ENCODE data around the gene NCBP2L.

NCBP2L gene

DNA sequence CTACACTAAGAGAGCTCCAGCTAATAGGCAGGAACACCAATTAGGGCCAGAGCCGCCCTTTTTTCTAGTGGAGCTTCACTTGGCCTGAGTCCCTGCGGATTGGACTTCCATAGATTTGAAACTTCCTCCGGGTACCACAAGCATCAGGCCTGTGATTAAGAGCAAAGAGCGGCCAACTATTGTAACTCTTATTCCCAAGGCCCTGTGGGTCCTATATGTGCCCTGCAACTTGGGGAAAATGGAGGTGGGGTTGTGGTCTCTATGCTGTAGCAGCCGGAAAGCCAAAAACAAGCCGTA is at the start of gene NCBP2L:
TSS of gene NCBP2L (plus strand) at position 198 of the 297 bp plus-strand sequence. CDS start 16,488 bp downstream, outside the sequence.
- peaks cover 31% of the 10 kb centered on the region for H3K4me1 Mint-ChIP-seq
- peaks cover 28% of the 10 kb centered on the region for H3K9me3 Mint-ChIP-seq
- DNase-seq: no peak
- TF ChIP-seq, protein P1, sequence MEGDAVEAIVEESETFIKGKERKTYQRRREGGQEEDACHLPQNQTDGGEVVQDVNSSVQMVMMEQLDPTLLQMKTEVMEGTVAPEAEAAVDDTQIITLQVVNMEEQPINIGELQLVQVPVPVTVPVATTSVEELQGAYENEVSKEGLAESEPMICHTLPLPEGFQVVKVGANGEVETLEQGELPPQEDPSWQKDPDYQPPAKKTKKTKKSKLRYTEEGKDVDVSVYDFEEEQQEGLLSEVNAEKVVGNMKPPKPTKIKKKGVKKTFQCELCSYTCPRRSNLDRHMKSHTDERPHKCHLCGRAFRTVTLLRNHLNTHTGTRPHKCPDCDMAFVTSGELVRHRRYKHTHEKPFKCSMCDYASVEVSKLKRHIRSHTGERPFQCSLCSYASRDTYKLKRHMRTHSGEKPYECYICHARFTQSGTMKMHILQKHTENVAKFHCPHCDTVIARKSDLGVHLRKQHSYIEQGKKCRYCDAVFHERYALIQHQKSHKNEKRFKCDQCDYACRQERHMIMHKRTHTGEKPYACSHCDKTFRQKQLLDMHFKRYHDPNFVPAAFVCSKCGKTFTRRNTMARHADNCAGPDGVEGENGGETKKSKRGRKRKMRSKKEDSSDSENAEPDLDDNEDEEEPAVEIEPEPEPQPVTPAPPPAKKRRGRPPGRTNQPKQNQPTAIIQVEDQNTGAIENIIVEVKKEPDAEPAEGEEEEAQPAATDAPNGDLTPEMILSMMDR (IDR thresholded peaks at IDR 0.05): no peak
- H3K27ac Mint-ChIP-seq: no peak within 1 kb of the TSS
- peaks cover 34% of the 10 kb centered on the region for H3K27me3 Mint-ChIP-seq (ENCODE audit: low read depth, poor library complexity)
- H3K4me3 Mint-ChIP-seq: peak within 1 kb of the TSS; percentile 81
- H3K36me3 Mint-ChIP-seq (ENCODE audit: low read depth): no peaks in the 10 kb centered on the region

DNA sequence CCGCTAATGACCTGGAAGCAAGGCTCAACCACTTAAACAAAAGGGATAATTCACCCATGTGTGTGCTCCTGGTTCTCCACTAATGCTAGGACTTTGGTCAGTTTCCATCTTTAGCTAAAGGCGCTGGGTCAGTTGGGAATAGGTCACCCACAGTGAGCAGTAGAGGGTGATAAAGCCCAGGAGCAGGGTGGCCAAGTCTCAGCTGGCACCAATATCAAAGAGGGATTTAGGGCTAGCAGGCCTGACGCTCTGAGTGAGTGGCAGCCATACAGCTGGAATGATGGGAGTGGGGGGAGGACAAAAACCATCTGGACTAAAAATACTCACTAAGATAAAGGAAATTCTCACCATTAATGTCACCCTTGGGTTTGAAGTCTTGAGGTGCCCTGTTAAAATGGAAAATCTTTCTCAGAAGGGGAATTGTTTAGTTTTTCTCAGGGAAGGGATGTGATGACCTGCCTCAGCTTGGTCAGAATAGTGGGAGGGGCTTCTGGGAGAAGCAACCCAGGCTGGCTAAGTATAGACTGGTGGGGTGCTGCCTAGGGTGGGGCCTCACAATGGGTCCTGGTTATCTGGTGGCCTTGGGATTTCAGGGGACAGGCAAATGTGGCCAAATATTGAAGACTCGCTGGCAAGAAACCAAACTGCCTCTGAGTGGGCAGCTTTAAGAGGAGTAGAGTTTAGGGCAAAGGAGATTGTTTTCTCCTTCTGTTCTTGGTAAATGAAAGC is 49.0 kb upstream of the NCBP2L start:
- H3K4me1 Mint-ChIP-seq: peaks cover 86% of the 10 kb centered on the region
- H3K27ac Mint-ChIP-seq: no peak overlapping the region
- DNase-seq: no peak
- H3K4me3 Mint-ChIP-seq: peak overlapping the region; percentile 24
- peaks cover 44% of the 10 kb centered on the region for H3K9me3 Mint-ChIP-seq
- TF ChIP-seq, protein P1 (IDR thresholded peaks at IDR 0.05): no peak
- H3K27me3 Mint-ChIP-seq (ENCODE audit: low read depth, poor library complexity): peaks cover under 1% of the 10 kb centered on the region
- H3K36me3 Mint-ChIP-seq (ENCODE audit: low read depth): no peaks in the 10 kb centered on the region

DNA sequence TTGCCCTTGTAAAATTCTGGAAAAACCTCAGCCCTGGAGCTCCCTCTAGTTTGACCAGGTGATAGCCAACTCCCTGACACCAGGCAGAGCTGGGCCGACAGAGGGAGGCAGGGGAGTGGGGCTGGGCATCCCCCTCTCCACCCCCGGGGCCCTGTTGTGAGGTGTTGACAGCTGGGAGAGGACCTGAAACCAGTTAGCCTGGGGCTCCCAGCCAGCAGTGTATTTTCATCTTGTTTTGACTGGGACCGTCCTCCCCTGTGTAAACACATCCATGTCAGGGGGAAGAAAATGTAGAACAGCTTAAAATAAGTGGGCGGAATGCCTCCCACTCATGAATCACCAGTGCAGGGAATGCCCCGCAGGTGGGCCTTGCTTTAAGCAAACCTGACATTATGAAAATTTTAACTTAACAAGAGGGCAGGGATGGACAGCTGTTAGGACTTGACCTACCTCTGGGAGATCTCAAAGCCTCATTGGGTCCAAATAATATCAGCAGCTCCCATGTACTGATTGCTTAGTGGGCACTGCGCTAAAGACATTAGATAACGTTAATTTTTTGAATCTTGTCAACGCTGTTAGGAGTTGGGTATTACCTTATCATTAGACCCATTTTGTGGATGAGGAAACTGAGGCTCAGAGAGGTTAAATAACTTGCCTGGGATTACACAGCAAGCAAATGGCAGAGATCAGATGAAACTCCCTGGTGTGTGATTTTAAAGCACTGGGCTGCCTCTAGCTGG is 47.8 kb upstream of the NCBP2L start:
- Mint-ChIP-seq H3K27me3 (ENCODE audit: low read depth, poor library complexity) (no peaks in the 10 kb centered on the region), H3K4me1 (peaks cover 81% of the 10 kb centered on the region), H3K36me3 (ENCODE audit: low read depth) (no peaks in the 10 kb centered on the region), H3K27ac (peak overlapping the region; percentile 78), H3K4me3 (no peak overlapping the region), H3K9me3 (peaks cover 43% of the 10 kb centered on the region)
- DNase-seq: peak; percentile 12
- TF ChIP-seq, protein P1 (IDR thresholded peaks at IDR 0.05): no peak

DNA sequence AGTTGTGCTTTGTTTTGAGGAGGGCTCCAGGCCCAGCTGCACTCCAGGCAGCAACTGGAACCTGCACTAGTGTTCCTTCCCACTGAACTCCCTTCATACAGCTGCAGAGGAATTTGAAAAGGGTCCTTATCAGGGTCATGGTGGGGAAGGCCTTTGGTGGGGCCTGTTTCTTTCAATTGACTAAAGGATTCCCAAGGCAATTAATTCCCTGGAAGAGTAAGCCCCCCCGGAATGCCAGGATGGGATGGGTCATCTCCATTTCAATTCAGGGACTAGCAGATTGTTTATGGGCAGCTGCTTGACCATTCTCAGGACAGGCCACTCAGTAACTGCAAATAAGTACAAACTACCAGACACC is 47.3 kb upstream of the NCBP2L start:
- Mint-ChIP-seq H3K4me1 (peaks cover 76% of the 10 kb centered on the region), H3K27ac (peak overlapping the region; percentile 78)

DNA sequence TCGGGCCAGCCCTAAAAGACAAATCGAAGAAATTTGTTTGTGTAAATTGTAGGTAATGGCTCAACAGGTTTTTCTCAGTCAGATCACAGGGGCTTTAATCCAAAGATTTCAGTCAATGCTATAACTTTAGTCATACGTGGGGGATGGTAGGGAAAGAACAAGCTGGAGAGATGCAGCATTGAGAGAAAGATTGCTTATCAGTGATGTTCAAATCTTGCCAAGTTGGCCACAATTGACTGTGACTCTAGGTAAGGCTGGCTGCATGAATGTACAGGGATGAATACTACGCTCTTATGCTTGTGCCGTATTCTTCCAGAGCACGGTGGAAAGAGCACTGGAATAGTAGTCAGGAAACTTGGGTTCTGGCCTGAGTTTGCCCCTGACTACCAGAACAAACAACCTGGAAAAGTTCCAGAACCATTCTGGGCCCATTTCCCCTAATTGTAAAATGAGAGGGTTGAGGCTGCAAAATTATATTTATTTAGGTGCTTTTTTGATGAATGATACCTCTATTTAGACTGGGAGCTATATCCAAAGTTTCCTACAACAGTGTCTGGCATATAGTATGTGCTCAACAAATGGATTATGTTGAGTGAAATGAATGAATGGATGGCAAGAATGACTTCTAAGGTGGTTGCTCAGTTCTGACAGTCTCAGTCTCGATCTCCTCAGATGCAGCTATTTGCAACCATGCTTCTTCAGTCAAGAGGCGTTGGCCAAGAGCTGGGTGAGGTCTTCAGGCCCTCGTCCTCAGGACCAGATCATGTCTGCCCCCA is 46.4 kb upstream of the NCBP2L start:
- Mint-ChIP-seq H3K27ac (no peak overlapping the region), H3K4me1 (peaks cover 67% of the 10 kb centered on the region), H3K9me3 (peaks cover 43% of the 10 kb centered on the region), H3K36me3 (ENCODE audit: low read depth) (no peaks in the 10 kb centered on the region), H3K4me3 (no peak overlapping the region), H3K27me3 (ENCODE audit: low read depth, poor library complexity) (no peaks in the 10 kb centered on the region)
- TF ChIP-seq, protein P1 (IDR thresholded peaks at IDR 0.05): no peak
- DNase-seq: no peak

More for the DNA sequence above, 47.3 kb upstream of the NCBP2L start:
- H3K4me3 Mint-ChIP-seq: no peak overlapping the region
- no peaks in the 10 kb centered on the region for H3K27me3 Mint-ChIP-seq (ENCODE audit: low read depth, poor library complexity)
- H3K9me3 Mint-ChIP-seq: peaks cover 38% of the 10 kb centered on the region
- no peaks in the 10 kb centered on the region for H3K36me3 Mint-ChIP-seq (ENCODE audit: low read depth)
- TF ChIP-seq, protein P1 (IDR thresholded peaks at IDR 0.05): no peak
- no peak for DNase-seq

Data from nephron progenitor cell (in vitro differentiated cells).